Measurements from ENCODE around the gene PCDH9. TPM values are rescaled to one million over a fixed set of nuclear protein-coding genes. Genes with fewer than 3 reads are reported as not detected.

PCDH9 gene
- total RNA-seq, 1 donor from 2014 or later: 1.9 TPM

- DNase-seq (ENCODE audit: low spot score): no peak
- H3K4me1 Mint-ChIP-seq (ENCODE audit: unreplicated experiment): no peaks in the 10 kb centered on the region
- no peaks in the 10 kb centered on the region for H3K9me3 Mint-ChIP-seq (ENCODE audit: unreplicated experiment)
These were observed 662.1 kb downstream of the PCDH9 start for GRCh38 chr13:66567899-66568612.

GRCh38 chr13:66565279-66565678, 664.9 kb downstream of the PCDH9 start:
- Mint-ChIP-seq H3K4me1 (ENCODE audit: unreplicated experiment) (no peaks in the 10 kb centered on the region), H3K27me3 (ENCODE audit: unreplicated experiment) (no peaks in the 10 kb centered on the region), H3K27ac (ENCODE audit: unreplicated experiment) (no peak overlapping the region), H3K9me3 (ENCODE audit: unreplicated experiment) (no peaks in the 10 kb centered on the region), H3K4me3 (ENCODE audit: unreplicated experiment) (no peak overlapping the region), H3K36me3 (ENCODE audit: low read depth, unreplicated experiment) (no peaks in the 10 kb centered on the region)
- no peak for DNase-seq (ENCODE audit: low spot score)
- TF ChIP-seq, protein P1, sequence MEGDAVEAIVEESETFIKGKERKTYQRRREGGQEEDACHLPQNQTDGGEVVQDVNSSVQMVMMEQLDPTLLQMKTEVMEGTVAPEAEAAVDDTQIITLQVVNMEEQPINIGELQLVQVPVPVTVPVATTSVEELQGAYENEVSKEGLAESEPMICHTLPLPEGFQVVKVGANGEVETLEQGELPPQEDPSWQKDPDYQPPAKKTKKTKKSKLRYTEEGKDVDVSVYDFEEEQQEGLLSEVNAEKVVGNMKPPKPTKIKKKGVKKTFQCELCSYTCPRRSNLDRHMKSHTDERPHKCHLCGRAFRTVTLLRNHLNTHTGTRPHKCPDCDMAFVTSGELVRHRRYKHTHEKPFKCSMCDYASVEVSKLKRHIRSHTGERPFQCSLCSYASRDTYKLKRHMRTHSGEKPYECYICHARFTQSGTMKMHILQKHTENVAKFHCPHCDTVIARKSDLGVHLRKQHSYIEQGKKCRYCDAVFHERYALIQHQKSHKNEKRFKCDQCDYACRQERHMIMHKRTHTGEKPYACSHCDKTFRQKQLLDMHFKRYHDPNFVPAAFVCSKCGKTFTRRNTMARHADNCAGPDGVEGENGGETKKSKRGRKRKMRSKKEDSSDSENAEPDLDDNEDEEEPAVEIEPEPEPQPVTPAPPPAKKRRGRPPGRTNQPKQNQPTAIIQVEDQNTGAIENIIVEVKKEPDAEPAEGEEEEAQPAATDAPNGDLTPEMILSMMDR (IDR thresholded peaks at IDR 0.05; ENCODE audit: unreplicated experiment): no peak

More at GRCh38 chr13:66567899-66568612, 662.1 kb downstream of the PCDH9 start:
- Mint-ChIP-seq H3K27me3 (ENCODE audit: unreplicated experiment) (no peaks in the 10 kb centered on the region), H3K4me3 (ENCODE audit: unreplicated experiment) (no peak overlapping the region), H3K27ac (ENCODE audit: unreplicated experiment) (no peak overlapping the region), H3K36me3 (ENCODE audit: low read depth, unreplicated experiment) (no peaks in the 10 kb centered on the region)
- TF ChIP-seq, protein P1 (IDR thresholded peaks at IDR 0.05; ENCODE audit: unreplicated experiment): no peak

DNA sequence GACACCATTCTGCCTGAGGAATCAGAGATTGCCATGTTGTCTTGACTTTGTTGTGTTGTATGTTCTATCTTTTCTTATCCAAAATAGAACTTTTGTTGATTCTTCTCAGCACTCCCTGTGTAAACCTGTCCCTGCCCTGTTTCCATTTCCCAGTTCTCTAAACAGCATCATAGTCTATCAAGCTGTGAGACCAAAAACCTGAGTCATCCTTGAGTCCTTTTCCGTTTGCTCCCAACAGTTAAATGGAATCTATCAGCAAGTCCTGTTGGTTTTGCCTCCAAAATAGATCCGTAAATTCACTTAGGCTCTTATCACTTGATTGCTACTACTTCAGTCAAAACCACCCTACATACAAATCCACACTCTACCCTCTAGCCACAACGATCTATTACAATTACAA, 667.1 kb downstream of the PCDH9 start:
- no peak for DNase-seq (ENCODE audit: low spot score)
- TF ChIP-seq, protein P1 (IDR thresholded peaks at IDR 0.05; ENCODE audit: unreplicated experiment): no peak
- H3K4me3 Mint-ChIP-seq (ENCODE audit: unreplicated experiment): no peak overlapping the region
- H3K9me3 Mint-ChIP-seq (ENCODE audit: unreplicated experiment): no peaks in the 10 kb centered on the region
- no peaks in the 10 kb centered on the region for H3K27me3 Mint-ChIP-seq (ENCODE audit: unreplicated experiment)
- H3K36me3 Mint-ChIP-seq (ENCODE audit: low read depth, unreplicated experiment): no peaks in the 10 kb centered on the region
- H3K4me1 Mint-ChIP-seq (ENCODE audit: unreplicated experiment): no peaks in the 10 kb centered on the region
- no peak overlapping the region for H3K27ac Mint-ChIP-seq (ENCODE audit: unreplicated experiment)

- TF ChIP-seq, protein P1 (IDR thresholded peaks at IDR 0.05; ENCODE audit: unreplicated experiment): no peak
- no peaks in the 10 kb centered on the region for H3K36me3 Mint-ChIP-seq (ENCODE audit: low read depth, unreplicated experiment)
- no peak for DNase-seq (ENCODE audit: low spot score)
- H3K4me3 Mint-ChIP-seq (ENCODE audit: unreplicated experiment): no peak overlapping the region
- H3K27ac Mint-ChIP-seq (ENCODE audit: unreplicated experiment): no peak overlapping the region
- no peaks in the 10 kb centered on the region for H3K9me3 Mint-ChIP-seq (ENCODE audit: unreplicated experiment)
- H3K27me3 Mint-ChIP-seq (ENCODE audit: unreplicated experiment): no peaks in the 10 kb centered on the region
- no peaks in the 10 kb centered on the region for H3K4me1 Mint-ChIP-seq (ENCODE audit: unreplicated experiment)
These were observed 668.1 kb downstream of the PCDH9 start for GRCh38 chr13:66562054-66562453.

- Mint-ChIP-seq H3K27me3 (ENCODE audit: unreplicated experiment) (no peaks in the 10 kb centered on the region), H3K9me3 (ENCODE audit: unreplicated experiment) (no peaks in the 10 kb centered on the region), H3K27ac (ENCODE audit: unreplicated experiment) (no peak overlapping the region), H3K36me3 (ENCODE audit: low read depth, unreplicated experiment) (no peaks in the 10 kb centered on the region), H3K4me3 (ENCODE audit: unreplicated experiment) (no peak overlapping the region), H3K4me1 (ENCODE audit: unreplicated experiment) (no peaks in the 10 kb centered on the region)
- TF ChIP-seq, protein P1 (IDR thresholded peaks at IDR 0.05; ENCODE audit: unreplicated experiment): no peak
- no peak for DNase-seq (ENCODE audit: low spot score)
These were observed 669.1 kb downstream of the PCDH9 start for GRCh38 chr13:66560991-66561390.

Data from endothelial cell (in vitro differentiated cells).